Mesodermal cell (in vitro differentiated cells): ENCODE results near the gene MRPS33.

ENCODE experiments used
- H3K27ac ChIP-seq: 2 replicates; pipeline ENCODE4 v1.7.0; 2013; ENCODE audit warnings: mild to moderate bottlenecking, low read depth, low read length, moderate library complexity; ENCODE audit not compliant: severe bottlenecking
- H3K36me3 ChIP-seq: 2 replicates; pipeline ENCODE4 v1.7.1; 2013; ENCODE audit warnings: mild to moderate bottlenecking, low read length, moderate library complexity; ENCODE audit not compliant: control insufficient read depth, insufficient read depth
- H3K4me1 ChIP-seq: one replicate; pipeline ENCODE4 v1.7.1; 2013; ENCODE audit warnings: mild to moderate bottlenecking, low read length; ENCODE audit not compliant: insufficient read depth, control insufficient read depth, poor library complexity, severe bottlenecking
- H3K4me3 ChIP-seq: 2 replicates; pipeline ENCODE4 v1.7.0; 2013; ENCODE audit warnings: low read length, control low read depth, mild to moderate bottlenecking; ENCODE audit not compliant: insufficient read depth, poor library complexity, severe bottlenecking; ENCODE audit errors: extremely low read depth
- H3K9me3 ChIP-seq: 2 replicates; pipeline ENCODE4 v1.7.1; 2013; ENCODE audit warnings: mild to moderate bottlenecking, low read length, moderate library complexity; ENCODE audit not compliant: control insufficient read depth
- WGBS, 2 experiments: methylation state at CpG; one replicate each; pipeline ENCODE4 v1.1.5; 2013; ENCODE audit warnings: missing lambda C conversion rate in 2 of 2; ENCODE audit not compliant: insufficient coverage in 2 of 2; 5-methylcytosine and 5-hydroxymethylcytosine counted together

MRPS33 gene

DNA sequence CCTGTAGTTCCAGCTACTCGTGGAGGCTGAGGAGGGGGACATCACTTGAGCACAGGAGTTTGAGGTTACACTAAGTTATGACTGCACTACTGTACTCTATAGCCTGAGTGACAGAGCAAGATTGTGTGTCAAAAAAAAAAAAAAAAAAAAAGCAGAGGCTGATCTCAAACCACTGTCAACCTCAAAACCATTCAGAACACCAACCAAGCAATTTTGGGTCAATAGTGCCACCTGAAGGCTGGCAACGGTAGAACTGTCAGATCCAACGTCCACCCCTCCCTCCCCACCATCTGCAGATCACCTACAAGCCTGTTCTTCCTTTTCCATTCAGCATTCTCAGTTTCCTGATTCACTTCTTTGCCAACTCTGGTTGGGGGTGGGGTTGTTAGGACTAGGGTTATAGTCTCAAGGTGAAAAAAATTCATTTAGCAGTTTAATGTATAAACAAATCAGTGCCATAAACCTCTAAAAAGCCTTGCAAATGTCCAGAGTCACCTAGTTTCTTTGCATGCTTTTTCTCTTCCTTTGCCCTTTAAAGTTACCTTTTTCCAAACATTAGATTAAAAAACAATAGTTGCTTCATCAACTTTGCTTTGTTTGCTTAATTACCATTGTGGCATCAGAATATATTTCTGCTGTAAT, 2.6 kb downstream of the MRPS33 start:
- peaks cover 5% of the 10 kb centered on the region for H3K36me3 ChIP-seq
- 0 to 42% methylated on average over 1 to 2 of the region's 3 CpGs for WGBS, 2 experiments
- no peak overlapping the region for H3K4me3 ChIP-seq
- H3K4me1 ChIP-seq: peaks cover 12% of the 10 kb centered on the region
- peaks cover 5% of the 10 kb centered on the region for H3K9me3 ChIP-seq
- no peak overlapping the region for H3K27ac ChIP-seq

DNA sequence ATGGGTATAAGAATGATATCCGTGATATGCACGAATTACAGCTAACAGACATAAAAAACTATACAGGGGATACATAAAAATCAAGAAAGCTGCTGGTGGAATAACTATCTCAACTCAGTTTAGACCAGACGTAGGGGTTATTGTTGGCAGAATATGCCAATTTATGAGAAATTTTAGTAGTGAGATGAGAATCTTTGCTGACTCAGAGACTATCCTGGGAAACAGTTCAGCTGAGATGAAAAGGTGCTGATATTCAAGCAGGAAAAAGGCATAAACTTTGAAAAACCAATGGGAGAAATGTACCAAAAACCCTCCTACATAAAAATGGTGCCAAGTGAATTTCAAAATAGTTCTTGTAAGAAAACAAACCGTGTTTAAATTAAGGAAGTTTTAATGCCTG, 3.3 kb downstream of the MRPS33 start:
- 90% methylated on average over 2 of the region's 4 CpGs; no CpG with 5 or more reads in 1 of the 2 experiments for WGBS, 2 experiments
- peaks cover 5% of the 10 kb centered on the region for H3K36me3 ChIP-seq
- H3K4me1 ChIP-seq: peaks cover 12% of the 10 kb centered on the region

DNA sequence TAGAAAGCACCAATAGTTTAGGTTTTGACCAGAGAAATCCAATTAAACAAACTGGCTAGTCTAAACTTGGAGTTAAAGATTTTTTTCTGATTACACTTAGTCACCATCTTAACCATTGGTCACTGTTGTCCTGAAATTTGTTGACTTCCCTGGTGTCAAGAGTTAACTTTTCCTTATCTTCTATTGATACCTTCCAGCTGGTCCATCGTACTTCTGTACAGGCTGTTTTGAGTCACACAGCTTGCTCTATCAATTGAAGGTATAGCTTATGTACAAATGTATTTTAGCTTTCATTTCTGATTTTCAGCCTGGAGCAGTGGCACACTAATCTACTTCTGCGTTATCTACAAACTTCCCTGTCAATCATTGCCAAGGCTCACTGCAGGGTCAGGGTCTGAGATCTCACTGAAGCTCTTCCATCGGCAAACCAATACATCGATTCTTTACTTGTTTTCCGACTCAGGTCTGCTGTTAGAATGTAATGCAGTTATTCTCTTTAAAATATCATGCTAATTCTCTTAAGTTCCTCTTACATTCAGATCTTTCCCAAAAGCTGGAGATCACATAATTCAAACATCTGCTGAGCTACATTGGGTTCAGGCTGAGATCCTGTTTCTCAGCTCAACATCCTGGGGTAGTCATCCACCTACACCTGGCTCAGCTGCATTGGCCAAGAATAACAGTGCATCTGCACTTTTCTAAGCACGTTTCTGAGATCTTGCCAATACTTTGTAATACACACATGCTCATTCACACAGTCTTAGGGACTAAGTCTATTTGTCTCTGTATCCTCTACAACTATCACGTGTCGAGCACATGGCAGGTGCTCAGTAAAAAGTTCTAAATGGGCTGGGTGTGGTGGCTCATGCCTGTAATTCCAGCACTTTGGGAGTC, 11.3 kb downstream of the MRPS33 start:
- H3K4me3 ChIP-seq: no peak overlapping the region

More for the DNA sequence above, 3.3 kb downstream of the MRPS33 start:
- Histone ChIP-seq H3K27ac (no peak overlapping the region), H3K9me3 (peaks cover 3% of the 10 kb centered on the region), H3K4me3 (no peak overlapping the region)

DNA sequence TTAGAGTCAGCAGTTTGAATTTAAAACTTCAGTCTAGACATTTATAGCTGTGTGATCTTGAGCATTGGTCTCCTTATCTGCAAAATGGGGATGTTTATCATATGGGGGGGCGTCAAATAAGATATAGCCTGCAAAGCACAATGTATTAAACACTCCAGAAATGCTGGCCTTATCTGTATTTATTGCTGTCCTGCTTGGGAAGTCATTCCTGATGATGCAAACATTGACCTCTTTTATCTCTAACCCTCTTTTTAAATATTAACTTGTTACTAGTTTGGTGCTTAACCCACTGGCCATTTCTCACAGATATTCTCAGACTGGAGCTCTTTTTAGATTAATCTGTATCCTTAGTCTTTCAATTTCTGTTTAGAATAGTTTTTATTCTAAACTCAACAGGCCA, 13.2 kb downstream of the MRPS33 start:
- no peak overlapping the region for H3K4me3 ChIP-seq
- H3K9me3 ChIP-seq: no peaks in the 10 kb centered on the region
- H3K27ac ChIP-seq: no peak overlapping the region
- H3K4me1 ChIP-seq: no peaks in the 10 kb centered on the region
- peaks cover 7% of the 10 kb centered on the region for H3K36me3 ChIP-seq
- no CpG with 5 or more reads among the region's 1 CpG for WGBS, 2 experiments

More for the DNA sequence above, 11.3 kb downstream of the MRPS33 start:
- peaks cover 10% of the 10 kb centered on the region for H3K36me3 ChIP-seq
- H3K27ac ChIP-seq: no peak overlapping the region
- 94 to 97% methylated on average over 4 of the region's 8 CpGs for WGBS, 2 experiments
- no peaks in the 10 kb centered on the region for H3K4me1 ChIP-seq
- H3K9me3 ChIP-seq: no peaks in the 10 kb centered on the region

DNA sequence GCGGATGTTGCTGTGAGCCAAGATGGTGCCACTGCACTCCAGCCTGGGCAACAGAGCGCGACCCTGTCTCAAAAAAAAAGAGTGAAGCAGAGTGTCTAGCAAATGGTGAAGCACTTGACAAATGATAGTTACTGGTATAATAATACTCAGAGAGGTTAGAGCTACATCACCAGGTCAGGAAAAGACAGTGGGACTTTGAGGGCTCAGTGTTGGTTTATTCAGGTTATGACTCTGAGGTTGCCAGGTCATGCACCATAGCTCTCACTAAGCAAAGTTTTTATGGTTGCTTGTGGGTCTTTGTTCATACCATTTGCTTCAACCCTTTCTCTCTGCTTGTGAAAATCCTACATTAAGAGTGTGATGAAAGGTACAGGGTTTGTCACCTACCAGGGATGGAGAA, 13.6 kb downstream of the MRPS33 start:
- 94 to 98% methylated on average over 3 of the region's 3 CpGs for WGBS, 2 experiments
- Histone ChIP-seq H3K4me1 (no peaks in the 10 kb centered on the region), H3K27ac (no peak overlapping the region), H3K9me3 (no peaks in the 10 kb centered on the region), H3K36me3 (peaks cover 7% of the 10 kb centered on the region), H3K4me3 (no peak overlapping the region)

DNA sequence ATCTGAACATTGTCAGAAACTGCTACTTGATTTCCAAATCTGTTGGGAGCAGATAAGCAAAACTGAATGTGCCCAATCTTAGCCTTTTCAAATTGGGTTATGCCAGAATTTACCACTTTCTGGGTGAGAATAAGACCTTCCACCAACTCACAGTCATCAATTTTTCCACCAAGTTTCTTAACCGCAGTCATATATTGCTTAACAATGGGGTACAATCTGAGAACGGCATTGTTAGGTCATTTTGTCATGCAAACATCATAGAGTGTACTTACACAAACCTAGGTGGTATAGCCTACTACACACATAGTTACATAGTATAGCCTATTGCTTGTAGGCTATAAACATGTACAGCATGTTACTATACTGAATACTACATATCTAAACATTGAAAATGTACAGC, 16.0 kb downstream of the MRPS33 start:
- no CpG with 5 or more reads among the region's 2 CpGs for WGBS, 2 experiments

DNA sequence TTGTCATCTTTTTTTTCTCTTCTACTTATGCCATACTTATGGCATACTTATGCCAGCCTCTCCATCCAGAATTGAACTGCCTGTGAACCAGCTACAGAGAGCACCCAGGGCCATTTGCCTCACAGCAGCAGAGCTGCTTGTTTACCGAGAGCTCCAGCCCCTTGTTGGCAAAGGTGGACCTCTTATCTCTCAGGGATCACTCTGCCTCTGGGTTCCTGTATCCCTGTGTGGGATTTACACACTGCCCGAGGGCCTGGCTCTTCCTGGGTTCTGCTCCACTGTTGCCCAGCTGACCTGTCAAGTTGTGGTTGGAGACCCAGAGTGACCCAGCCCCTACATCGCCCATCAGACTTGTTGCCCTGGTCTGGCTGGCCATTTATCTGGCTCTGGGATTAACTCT, 22.3 kb downstream of the MRPS33 start:
- H3K4me3 ChIP-seq: no peak overlapping the region
- WGBS, 2 experiments: 86 to 92% methylated on average over 3 of the region's 3 CpGs
- no peaks in the 10 kb centered on the region for H3K4me1 ChIP-seq
- no peak overlapping the region for H3K27ac ChIP-seq
- H3K36me3 ChIP-seq: no peaks in the 10 kb centered on the region
- no peaks in the 10 kb centered on the region for H3K9me3 ChIP-seq

More for the DNA sequence above, 16.0 kb downstream of the MRPS33 start:
- Histone ChIP-seq H3K4me1 (no peaks in the 10 kb centered on the region), H3K36me3 (no peaks in the 10 kb centered on the region), H3K9me3 (no peaks in the 10 kb centered on the region), H3K27ac (no peak overlapping the region), H3K4me3 (no peak overlapping the region)

DNA sequence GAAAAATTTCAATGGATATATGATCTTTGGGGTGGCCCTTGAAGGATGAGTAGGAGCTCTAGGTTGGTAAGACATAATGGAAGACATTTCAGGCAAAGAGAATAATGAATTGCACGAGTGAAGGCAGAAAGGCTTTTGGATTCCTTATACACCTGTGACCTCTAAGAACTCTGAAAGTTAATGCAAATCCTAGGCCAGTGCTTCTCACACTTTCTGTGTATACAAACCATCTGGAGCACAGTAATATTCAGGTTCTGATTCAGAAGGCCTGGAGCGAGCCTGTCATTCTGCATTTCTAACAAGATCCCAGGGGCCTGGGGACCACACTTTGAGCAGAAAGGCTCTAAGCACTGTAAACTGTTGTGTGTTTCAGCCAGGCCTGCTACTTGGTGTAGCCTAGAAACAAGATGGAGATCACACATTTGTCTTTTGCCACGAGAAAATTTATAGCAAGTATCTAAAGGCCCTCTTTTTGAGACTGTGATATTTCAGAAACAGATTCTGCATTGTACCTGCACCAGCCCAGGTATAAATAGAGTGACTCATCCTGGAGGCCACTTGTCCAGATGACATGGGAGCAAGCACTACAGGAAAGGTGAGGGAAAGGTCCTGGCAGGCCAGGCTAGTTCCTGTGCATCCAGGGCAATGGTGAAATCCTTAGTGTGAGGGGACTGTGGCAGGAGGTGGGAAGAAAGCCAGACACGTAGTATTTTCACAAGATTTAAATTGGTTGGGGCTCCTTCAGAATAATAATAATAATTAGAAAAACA, 24.4 kb downstream of the MRPS33 start:
- no peak overlapping the region for H3K27ac ChIP-seq
- no peaks in the 10 kb centered on the region for H3K4me1 ChIP-seq
- H3K9me3 ChIP-seq: no peaks in the 10 kb centered on the region
- no peak overlapping the region for H3K4me3 ChIP-seq
- H3K36me3 ChIP-seq: no peaks in the 10 kb centered on the region
- WGBS, 2 experiments: 85 to 93% methylated on average over 2 to 3 of the region's 4 CpGs

DNA sequence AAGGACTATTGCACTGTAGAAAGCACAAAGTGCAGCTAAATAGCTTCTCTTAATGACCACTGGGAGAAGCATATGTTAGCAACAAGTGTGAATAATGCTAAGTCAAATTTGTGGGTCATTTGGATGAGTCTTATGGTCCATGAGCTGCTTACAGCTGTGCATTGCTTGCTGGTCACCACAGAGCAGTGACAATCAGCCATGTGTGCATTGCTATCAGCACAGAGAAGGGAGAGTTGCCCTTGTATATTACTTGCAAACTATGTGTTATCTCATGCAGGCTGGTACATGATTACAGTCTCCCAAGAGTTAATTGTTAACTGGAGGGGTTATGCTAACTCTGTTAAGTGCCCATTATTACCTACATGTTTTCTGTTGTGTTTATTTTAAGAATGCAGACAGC, 25.7 kb downstream of the MRPS33 start:
- H3K4me3 ChIP-seq: no peak overlapping the region
- no peak overlapping the region for H3K27ac ChIP-seq
- H3K36me3 ChIP-seq: no peaks in the 10 kb centered on the region
- H3K4me1 ChIP-seq: no peaks in the 10 kb centered on the region
- H3K9me3 ChIP-seq: peaks cover 2% of the 10 kb centered on the region

DNA sequence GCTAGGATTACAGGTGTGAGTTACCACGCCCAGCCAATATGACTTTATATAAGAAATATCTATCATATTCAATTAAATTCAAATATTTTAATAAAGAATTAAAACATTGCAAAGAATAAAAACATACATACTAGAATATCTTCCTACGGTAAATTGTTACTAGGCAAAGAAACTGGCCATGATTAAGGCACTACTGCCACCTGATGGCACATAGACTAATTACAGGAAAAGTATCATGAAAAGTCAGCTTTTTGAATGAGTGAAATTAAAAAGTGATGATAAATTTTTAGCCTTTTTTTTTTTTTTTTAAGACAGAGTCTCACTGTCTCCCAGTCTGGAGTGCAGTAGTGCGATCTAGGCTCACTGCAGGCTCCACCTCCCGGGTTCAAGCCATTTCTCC, 30.9 kb downstream of the MRPS33 start:
- Histone ChIP-seq H3K36me3 (no peaks in the 10 kb centered on the region), H3K9me3 (peaks cover 5% of the 10 kb centered on the region), H3K4me3 (no peak overlapping the region), H3K4me1 (no peaks in the 10 kb centered on the region), H3K27ac (no peak overlapping the region)
- WGBS, 2 experiments: 25 to 76% methylated on average over 2 of the region's 4 CpGs
